ENCODE data around the gene SLC16A11. TPM values are rescaled to one million over a fixed set of nuclear protein-coding genes. Genes with fewer than 3 reads are reported as not detected.
"Not testable (repeated sequence)": the region's sequence is repeated elsewhere in the genome, so short reads cannot be mapped to it uniquely, and the experiment has no call there.

The SLC16A11 gene, protein sequence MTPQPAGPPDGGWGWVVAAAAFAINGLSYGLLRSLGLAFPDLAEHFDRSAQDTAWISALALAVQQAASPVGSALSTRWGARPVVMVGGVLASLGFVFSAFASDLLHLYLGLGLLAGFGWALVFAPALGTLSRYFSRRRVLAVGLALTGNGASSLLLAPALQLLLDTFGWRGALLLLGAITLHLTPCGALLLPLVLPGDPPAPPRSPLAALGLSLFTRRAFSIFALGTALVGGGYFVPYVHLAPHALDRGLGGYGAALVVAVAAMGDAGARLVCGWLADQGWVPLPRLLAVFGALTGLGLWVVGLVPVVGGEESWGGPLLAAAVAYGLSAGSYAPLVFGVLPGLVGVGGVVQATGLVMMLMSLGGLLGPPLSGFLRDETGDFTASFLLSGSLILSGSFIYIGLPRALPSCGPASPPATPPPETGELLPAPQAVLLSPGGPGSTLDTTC
- 0.37 and 0.46 TPM in 2 replicates for total RNA-seq

DNA sequence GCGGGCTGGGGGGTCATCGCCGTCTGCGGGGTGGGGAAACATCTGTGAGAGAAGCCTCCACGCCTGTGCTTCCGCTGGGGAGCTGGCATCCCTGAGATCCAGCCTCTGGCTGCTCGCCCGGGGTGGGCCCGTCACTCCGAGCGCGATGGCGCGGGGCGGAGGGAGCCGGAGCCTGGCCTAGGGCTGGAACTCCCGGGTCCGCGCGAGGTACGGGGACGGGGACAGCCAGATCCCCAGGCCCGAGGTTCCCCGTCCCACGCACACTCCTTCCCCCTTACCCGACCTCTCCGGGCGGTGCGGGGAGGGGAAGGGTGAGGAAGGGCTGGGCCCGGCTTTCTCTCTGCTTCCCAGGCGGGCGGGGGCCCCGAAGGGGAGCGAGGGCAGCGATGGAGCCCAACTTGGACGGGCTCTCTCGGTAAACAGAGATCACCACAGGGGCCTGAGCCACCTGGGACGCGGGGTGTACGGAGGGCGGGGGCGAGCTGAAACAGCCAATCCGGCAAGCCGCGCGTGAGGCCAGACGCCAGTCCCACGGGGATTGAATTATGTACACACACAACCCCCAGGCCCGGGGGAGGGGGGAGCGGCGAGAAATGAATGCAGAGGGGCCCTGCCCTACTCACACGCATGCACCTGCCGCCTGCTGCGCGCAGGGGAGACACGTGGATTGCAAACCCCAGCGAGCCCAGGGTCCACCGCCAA lies at the start of gene SLC16A11:
TSS of gene SLC16A11 (minus strand) at position 596 of the 702 bp plus-strand sequence. CDS start at position 17, 579 bp downstream.
- Mint-ChIP-seq H3K36me3 (ENCODE audit: low read depth) (peaks cover 3% of the 10 kb centered on the region), H3K27me3 (ENCODE audit: low read depth) (peaks cover 11% of the 10 kb centered on the region), H3K9me3 (no peaks in the 10 kb centered on the region), H3K27ac (no peak within 1 kb of the TSS), H3K4me3 (ENCODE audit: low read depth) (peak within 1 kb of the TSS; percentile 39), H3K4me1 (ENCODE audit: low read depth) (peaks cover 23% of the 10 kb centered on the region)
- DNase-seq (ENCODE audit: low spot score), result no peak
- intact Hi-C loops (cut with micrococcal nuclease), result no loop called here

DNA sequence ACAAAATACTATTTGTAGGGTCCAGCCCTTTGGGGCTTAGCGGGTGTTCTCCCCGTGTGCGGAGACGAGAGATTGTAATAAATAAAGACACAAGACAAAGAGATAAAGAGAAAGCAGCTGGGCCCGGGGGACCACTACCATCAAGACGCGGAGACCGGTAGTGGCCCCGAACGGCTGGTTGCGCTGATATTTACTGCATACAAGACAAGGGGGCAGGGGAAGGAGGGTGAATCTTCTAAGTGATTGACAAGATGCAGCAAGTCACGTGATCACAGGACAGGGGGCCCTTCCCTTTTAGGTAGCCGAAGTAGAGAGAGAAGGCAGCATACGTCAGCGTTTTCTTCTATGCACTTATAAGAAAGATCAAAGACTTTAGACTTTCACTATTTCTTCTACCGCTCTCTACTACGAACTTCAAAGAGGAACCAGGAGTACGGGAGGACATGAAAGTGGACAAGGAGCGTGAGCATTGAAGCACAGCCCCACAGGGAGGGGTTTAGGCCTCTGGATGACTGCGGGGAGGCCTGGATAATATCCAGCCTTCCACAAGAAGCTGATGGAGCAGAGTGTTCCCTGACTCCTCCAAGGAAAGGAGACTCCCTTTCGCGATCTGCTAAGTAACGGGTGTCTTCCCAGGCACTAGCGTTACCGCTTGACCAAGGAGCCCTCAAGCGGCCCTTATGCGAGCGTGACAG lies 47.6 kb upstream of the SLC16A11 start:
- DNase-seq (ENCODE audit: low spot score); H3K27ac Mint-ChIP-seq; H3K9me3 Mint-ChIP-seq; H3K36me3 Mint-ChIP-seq (ENCODE audit: low read depth); H3K4me3 Mint-ChIP-seq (ENCODE audit: low read depth); intact Hi-C loops (cut with micrococcal nuclease); H3K4me1 Mint-ChIP-seq (ENCODE audit: low read depth): not testable (repeated sequence)
- peaks cover 19% of the 10 kb centered on the region for H3K27me3 Mint-ChIP-seq (ENCODE audit: low read depth)

- not testable (repeated sequence) for H3K9me3 Mint-ChIP-seq; DNase-seq (ENCODE audit: low spot score); H3K4me1 Mint-ChIP-seq (ENCODE audit: low read depth)
Observed at GRCh38 chr17:7089570-7089969, 45.7 kb upstream of the SLC16A11 start.

GRCh38 chr17:7088442-7088841 lies 44.5 kb upstream of the SLC16A11 start:
- H3K4me3 Mint-ChIP-seq (ENCODE audit: low read depth); H3K27ac Mint-ChIP-seq; H3K4me1 Mint-ChIP-seq (ENCODE audit: low read depth); H3K9me3 Mint-ChIP-seq; intact Hi-C loops (cut with micrococcal nuclease); DNase-seq (ENCODE audit: low spot score); H3K36me3 Mint-ChIP-seq (ENCODE audit: low read depth): not testable (repeated sequence)
- peaks cover 15% of the 10 kb centered on the region for H3K27me3 Mint-ChIP-seq (ENCODE audit: low read depth)

More at GRCh38 chr17:7089570-7089969, 45.7 kb upstream of the SLC16A11 start:
- H3K27ac Mint-ChIP-seq; H3K4me3 Mint-ChIP-seq (ENCODE audit: low read depth); H3K36me3 Mint-ChIP-seq (ENCODE audit: low read depth); intact Hi-C loops (cut with micrococcal nuclease): not testable (repeated sequence)
- peaks cover 13% of the 10 kb centered on the region for H3K27me3 Mint-ChIP-seq (ENCODE audit: low read depth)

- Mint-ChIP-seq H3K27ac (no peak overlapping the region), H3K4me1 (ENCODE audit: low read depth) (peaks cover 15% of the 10 kb centered on the region), H3K9me3 (no peaks in the 10 kb centered on the region), H3K36me3 (ENCODE audit: low read depth) (no peaks in the 10 kb centered on the region), H3K4me3 (ENCODE audit: low read depth) (no peak overlapping the region), H3K27me3 (ENCODE audit: low read depth) (peaks cover 14% of the 10 kb centered on the region)
- intact Hi-C loops (cut with micrococcal nuclease), result no loop called here
- no peak for DNase-seq (ENCODE audit: low spot score)
Observed at GRCh38 chr17:7084088-7084487, 40.2 kb upstream of the SLC16A11 start.

- Mint-ChIP-seq H3K36me3 (ENCODE audit: low read depth) (no peaks in the 10 kb centered on the region), H3K27ac (no peak overlapping the region), H3K27me3 (ENCODE audit: low read depth) (peaks cover 14% of the 10 kb centered on the region), H3K9me3 (no peaks in the 10 kb centered on the region), H3K4me1 (ENCODE audit: low read depth) (peaks cover 15% of the 10 kb centered on the region), H3K4me3 (ENCODE audit: low read depth) (no peak overlapping the region)
- no peak for DNase-seq (ENCODE audit: low spot score)
- intact Hi-C loops (cut with micrococcal nuclease), result no loop called here
Observed at GRCh38 chr17:7083592-7083991, 39.7 kb upstream of the SLC16A11 start.

DNA sequence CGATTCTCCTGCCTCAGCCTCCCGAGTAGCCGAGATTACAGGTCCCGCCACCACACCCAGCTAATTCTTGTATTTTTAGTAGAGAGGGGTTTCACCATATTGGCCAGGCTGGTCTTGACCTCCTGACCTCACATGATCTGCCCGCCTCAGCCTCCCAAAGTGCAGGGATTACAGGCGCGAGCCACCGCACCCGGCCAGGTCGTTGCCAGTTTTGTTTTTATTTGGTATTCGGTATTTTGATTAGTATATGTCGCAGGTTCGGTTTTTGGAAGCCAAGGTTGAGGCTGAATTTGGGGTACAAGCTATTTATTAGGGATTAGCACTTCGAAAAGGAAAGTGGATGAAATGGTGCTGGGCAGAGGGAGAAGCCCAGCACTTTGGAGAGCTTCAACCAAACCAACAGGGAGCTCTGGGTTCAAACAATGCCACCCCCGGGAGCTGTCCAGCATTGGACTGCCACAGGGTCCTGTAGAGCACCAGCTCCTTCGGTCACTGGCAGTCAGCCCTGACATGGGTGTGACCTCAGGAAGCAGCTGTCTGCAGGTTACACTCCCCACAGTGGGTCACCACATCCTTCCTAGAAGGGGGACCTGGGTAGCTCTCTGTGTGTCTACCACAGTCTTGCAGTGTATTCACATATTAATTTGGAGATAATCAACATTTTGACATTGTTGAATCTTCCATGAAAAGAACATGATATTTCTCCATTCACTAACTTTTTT lies 37.6 kb upstream of the SLC16A11 start:
- H3K36me3 Mint-ChIP-seq (ENCODE audit: low read depth), result no peaks in the 10 kb centered on the region
- H3K27ac Mint-ChIP-seq, result no peak overlapping the region
- DNase-seq (ENCODE audit: low spot score), result peak; percentile 23
- no peak overlapping the region for H3K4me3 Mint-ChIP-seq (ENCODE audit: low read depth)
- no peaks in the 10 kb centered on the region for H3K9me3 Mint-ChIP-seq
- peaks cover 15% of the 10 kb centered on the region for H3K4me1 Mint-ChIP-seq (ENCODE audit: low read depth)
- H3K27me3 Mint-ChIP-seq (ENCODE audit: low read depth), result peaks cover 14% of the 10 kb centered on the region
- intact Hi-C loops (cut with micrococcal nuclease), result no loop called here

- no peak overlapping the region for H3K4me3 Mint-ChIP-seq (ENCODE audit: low read depth)
- H3K27ac Mint-ChIP-seq, result no peak overlapping the region
- peaks cover 15% of the 10 kb centered on the region for H3K4me1 Mint-ChIP-seq (ENCODE audit: low read depth)
- no peaks in the 10 kb centered on the region for H3K9me3 Mint-ChIP-seq
- no peak for DNase-seq (ENCODE audit: low spot score)
- H3K27me3 Mint-ChIP-seq (ENCODE audit: low read depth), result peaks cover 14% of the 10 kb centered on the region
- intact Hi-C loops (cut with micrococcal nuclease), result no loop called here
- no peaks in the 10 kb centered on the region for H3K36me3 Mint-ChIP-seq (ENCODE audit: low read depth)
Observed at GRCh38 chr17:7080456-7081041, 36.7 kb upstream of the SLC16A11 start.

DNA sequence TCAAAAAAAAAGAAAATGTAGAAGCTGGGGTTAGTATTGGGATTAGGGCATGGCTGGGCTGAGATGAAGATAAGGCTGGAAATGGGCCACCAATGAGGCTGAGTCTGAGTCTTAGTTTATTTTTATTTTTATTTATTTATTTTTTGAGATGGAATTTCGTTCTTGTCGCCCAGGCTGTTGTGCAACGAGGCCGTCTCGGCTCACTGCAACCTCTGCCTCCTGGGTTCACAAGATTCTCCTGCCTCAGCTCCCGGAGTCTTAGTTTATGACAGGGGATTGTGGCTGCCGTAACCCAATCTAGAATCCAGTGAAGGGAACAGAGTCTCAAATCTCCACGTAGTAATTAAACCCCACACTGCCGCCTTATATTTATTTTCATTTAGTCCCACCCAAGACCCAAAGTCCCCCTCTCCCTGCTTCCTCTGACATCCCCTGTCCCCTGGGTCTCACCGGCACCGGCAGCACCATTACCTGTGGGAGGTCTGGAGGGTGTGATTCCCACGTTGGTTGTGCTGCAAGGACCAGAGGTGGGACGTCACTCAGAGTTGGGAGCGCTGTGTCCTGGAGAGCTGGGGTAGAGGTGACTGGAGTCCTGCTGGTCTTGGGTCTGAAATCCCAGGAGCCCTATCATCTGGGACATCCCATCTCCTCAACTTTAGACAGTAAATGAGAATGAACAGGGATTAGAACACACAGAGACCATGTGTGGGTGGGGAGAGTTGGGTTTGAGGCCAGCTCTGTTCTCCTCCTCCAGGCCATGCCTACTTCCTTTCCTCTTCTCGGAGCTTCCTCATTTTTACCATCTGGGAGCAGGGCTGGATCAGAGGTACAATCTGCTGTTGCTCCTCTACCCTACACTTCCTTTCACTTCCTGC lies 35.9 kb upstream of the SLC16A11 start, which contains the start of gene CLEC10A:
TSS of gene CLEC10A (minus strand) at position 671 of the 875 bp plus-strand sequence. CDS start 1,439 bp downstream, outside the sequence.
- no peak for DNase-seq (ENCODE audit: low spot score)
- Mint-ChIP-seq H3K9me3 (no peaks in the 10 kb centered on the region), H3K4me3 (ENCODE audit: low read depth) (no peak within 1 kb of the TSS), H3K27ac (no peak within 1 kb of the TSS), H3K27me3 (ENCODE audit: low read depth) (peaks cover 14% of the 10 kb centered on the region), H3K36me3 (ENCODE audit: low read depth) (no peaks in the 10 kb centered on the region), H3K4me1 (ENCODE audit: low read depth) (peaks cover 15% of the 10 kb centered on the region)
- intact Hi-C loops (cut with micrococcal nuclease), result no loop called here

DNA sequence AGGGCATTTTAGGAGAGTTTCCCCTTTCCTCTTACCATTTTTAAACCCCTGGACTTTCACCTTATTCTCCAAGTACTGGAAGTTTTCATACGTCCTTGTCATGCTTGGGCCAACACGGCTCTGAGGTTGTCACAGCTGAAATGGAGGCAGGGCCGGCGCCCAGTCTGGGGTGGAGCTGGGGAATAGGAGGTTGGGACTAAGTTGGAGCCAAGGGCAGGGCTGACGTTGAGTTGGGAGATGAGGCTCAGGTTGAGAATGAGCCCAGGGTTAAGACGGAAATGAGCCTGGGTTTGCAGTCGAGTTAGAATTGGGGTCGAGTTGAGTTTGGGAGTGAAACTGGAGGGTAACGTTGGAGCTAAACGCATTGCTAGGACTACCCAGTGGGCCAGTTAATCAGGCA lies 34.8 kb upstream of the SLC16A11 start:
- intact Hi-C loops (cut with micrococcal nuclease), result no loop called here
- Mint-ChIP-seq H3K36me3 (ENCODE audit: low read depth) (no peaks in the 10 kb centered on the region), H3K27me3 (ENCODE audit: low read depth) (peaks cover 7% of the 10 kb centered on the region), H3K4me1 (ENCODE audit: low read depth) (peaks cover 11% of the 10 kb centered on the region), H3K27ac (no peak overlapping the region), H3K4me3 (ENCODE audit: low read depth) (no peak overlapping the region), H3K9me3 (no peaks in the 10 kb centered on the region)
- DNase-seq (ENCODE audit: low spot score), result no peak

- intact Hi-C loops (cut with micrococcal nuclease), result no loop called here
- Mint-ChIP-seq H3K4me1 (ENCODE audit: low read depth) (peaks cover 9% of the 10 kb centered on the region), H3K4me3 (ENCODE audit: low read depth) (no peak overlapping the region), H3K27me3 (ENCODE audit: low read depth) (peaks cover 5% of the 10 kb centered on the region), H3K36me3 (ENCODE audit: low read depth) (no peaks in the 10 kb centered on the region), H3K27ac (no peak overlapping the region), H3K9me3 (no peaks in the 10 kb centered on the region)
- DNase-seq (ENCODE audit: low spot score), result no peak
Observed at GRCh38 chr17:7077911-7078546, 34.1 kb upstream of the SLC16A11 start.

Data from activated T-helper 2 cell treated with anti-CD3 and anti-CD28 coated beads, Interferon-gamma antibody, Interleukin-2, Interleukin-4, amounts not matched to agents 10 μg/mL and 5 μg/mL and 100 μg/mL, durations not matched to agents 14 hours and 24 hours and 36 hours (primary cell).